HG03469 (cell line): ENCODE results near the gene PLEKHA1.

ENCODE experiments used
- ATAC-seq: cut with Tn5 transposase; IDR thresholded peaks from one replicate; pipeline ENCODE4 v1.9.1; 2021; ENCODE audit warnings: mild to moderate bottlenecking, moderate library complexity, moderate number of reproducible peaks; ENCODE audit not compliant: unreplicated experiment

Gene PLEKHA1

DNA sequence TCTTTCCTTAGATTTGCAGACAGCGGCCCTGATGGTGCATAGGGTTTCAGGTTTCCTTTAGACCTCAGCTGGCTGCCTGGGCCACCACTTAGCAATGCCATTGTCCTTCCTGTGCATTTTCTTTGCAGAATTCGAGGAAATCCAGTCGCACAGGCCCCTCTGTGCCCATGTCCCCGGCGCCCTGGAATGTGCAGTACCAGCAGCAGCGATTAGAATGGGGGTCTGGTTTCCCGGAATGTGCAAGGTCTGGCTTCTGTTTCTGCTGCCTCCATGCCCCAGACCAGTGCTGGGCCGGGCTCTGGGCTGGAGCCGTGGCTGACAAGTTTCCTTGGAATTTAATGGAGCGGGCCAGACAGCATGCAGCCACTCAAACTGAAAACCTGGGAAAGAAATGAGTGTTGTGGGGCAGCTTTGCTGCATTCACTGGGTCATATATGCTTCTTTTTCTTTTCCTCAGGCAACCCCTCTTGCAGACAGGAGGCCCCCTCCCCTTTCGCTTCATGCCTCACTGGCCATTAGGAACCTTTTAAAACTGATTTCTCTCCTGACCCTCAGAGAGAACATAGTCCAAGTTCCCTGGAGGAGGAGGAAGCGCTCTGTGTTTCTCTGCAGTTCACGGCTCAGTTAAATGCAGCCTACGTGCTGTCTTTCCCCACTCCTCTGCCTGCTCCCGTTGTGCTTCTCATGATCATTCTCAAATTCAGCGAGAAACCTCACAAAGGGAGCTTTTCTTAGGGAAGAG is 101.3 kb downstream of the PLEKHA1 start:
- ATAC-seq: no peak

DNA sequence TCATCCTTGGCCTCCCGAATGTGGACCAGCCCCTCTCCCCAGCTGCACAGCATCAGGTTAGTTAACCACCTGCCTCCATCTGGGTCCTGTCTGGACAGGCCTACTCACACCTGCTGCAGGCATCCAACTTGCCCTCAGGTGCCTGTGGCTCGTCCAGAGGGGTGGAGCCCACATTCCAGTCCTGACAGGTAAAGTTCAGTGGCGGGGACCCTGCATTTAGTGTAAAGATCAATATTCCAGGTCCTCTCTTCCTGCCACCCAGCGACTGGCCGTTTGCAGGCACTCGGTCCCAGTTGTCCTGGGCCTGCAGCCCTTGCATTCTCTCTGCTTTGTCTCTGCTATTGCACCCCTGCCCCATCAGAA is 101.8 kb downstream of the PLEKHA1 start:
- ATAC-seq: no peak

DNA sequence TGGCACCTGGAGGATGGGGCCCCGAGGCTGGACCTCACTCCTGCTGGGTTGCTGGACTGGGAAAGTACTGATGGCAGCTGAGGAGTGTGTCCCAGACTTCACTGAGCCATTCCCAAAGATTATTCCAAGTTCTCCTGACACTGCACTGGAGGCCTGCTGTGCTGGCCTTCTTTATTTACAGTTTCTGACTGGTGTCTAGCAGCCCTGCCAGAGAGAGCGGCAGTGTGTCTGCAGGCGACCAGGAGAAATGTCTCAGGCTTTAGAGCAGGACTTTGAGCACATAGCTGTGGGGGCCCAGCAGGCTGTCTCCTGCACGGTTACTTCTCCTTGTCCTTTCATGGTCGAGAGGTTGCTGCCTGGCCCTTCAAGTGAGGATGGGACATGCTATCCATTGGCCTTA is 102.9 kb downstream of the PLEKHA1 start:
- ATAC-seq: no peak

DNA sequence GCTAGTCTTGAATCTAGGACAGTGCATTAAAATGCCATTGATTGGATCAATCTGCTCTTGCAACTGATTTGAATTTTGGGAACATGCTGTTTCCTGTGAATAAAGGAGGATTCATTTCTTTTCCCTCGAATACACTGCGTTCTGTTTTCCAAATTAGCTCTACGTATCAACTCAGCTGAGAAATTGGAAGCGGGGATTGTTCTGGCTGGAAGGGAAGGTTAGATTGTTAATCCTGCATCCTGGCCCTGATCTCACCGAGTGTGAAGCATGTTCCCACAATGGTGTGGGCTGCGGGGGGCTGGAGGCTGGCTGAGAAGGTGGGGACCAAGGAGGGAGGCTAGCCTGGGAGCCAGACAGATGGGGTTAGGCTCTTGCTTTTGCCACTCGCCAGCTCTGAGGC is 104.5 kb downstream of the PLEKHA1 start:
- ATAC-seq: no peak

DNA sequence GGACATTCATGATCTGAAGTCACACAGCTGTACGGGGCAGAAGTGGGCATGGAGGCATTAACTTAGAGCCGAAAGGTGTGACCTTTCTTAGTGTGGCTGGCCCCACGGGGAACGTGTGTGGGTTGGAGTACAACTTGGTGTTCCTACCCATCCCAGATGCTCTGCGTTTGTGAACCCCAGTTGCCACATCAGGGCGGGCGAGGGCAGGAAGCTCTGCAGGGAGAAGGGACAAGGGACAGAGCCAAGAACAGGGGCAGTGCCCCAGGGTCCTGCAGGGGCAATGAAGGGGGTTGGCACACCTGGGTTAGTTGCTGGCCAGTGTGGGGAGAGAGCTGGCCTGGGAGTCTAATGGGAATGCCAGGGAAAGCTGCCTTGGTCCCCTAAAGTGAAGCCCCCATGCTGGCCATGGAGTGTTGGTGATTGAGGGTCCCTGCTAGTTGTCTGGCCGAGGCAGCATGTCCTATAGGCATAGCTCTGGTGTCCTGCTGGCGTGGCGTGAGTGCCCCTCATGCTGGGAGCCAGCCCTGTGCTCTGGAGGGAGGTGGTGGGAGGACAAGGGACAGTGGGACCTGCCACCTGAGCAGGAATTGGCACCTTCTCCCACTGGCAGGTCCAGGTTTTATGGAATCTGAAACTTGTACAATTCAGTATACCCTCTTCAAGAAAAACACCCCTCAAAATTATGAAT is 105.8 kb downstream of the PLEKHA1 start:
- no peak for ATAC-seq

DNA sequence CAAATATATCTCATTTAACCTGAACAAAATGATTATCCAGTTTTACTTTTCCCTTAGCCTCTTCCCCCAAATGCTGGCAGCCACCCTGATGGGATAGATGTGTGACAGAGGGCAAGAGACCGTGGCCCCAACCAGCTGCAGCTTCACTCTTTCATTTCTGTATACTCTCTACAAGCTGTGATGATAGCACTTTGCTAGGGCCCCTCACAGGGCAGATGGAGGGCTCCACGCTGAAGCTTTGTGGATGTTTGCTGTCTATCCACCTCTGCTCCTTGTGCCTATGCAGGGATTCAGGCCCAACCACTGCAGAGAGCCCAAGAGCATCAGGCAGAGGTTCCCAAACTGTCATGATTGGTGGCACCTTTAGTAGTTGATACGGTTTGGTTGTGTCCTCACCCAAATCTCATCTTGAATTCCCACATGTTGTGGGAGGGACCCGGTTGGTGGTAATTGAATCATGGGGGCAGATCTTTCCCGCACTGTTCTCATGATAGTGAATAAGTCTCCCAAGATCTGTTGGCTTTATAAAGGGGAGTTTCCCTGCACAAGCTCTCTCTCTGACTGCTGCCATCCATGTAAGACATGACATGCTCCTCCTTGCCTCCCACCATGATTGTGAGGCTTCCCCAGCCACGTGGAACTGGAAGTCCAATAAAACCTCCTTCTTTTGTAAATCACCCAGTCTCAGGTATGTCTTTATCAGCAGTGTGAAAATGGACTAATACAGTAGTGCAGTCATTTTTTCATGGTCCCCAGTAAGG is 107.0 kb downstream of the PLEKHA1 start:
- ATAC-seq: no peak
